GM12878 (cell line): ENCODE results near the gene TTC39C. TPM values are rescaled to one million over a fixed set of nuclear protein-coding genes. Genes with fewer than 3 reads are reported as not detected.

Experiments
- BHLHE40 ChIP-seq, 2 experiments: fragments of 450-650 bp in 1 of 2; IDR thresholded peaks; 2 replicates each; pipeline ENCODE4 v1.6.1; 2011 to 2017; ENCODE audit warnings: low read depth in 2 of 2, borderline replicate concordance in 1 of 2, improper control_type of control experiment in 1 of 2, low read length in 1 of 2, mild to moderate bottlenecking in 1 of 2
- CBX3 ChIP-seq: fragments of 200-600 bp; sonication (generic); IDR thresholded peaks from 2 replicates; pipeline ENCODE4 v1.6.1; 2016; ENCODE audit warnings: low read depth, borderline replicate concordance
- CHD1 ChIP-seq: IDR thresholded peaks from 2 replicates; pipeline ENCODE4 v1.6.1; 2012; ENCODE audit warnings: low read depth, low read length, improper control_type of control experiment
- CHD4 ChIP-seq: fragments of 200-600 bp; sonication (generic); IDR thresholded peaks from 2 replicates; pipeline ENCODE4 v1.6.1; 2016; ENCODE audit warnings: mild to moderate bottlenecking
- EGR1 ChIP-seq, 2 experiments: IDR thresholded peaks; 1 replicate in 1 of 2; 2 replicates in 1 of 2; pipeline ENCODE4 v1.6.1; 2011 to 2012; ENCODE audit warnings: low read depth in 2 of 2, low read length in 2 of 2, borderline replicate concordance in 1 of 2, mild to moderate bottlenecking in 1 of 2, moderate library complexity in 1 of 2
- HDGF ChIP-seq: fragments of 450-650 bp; IDR thresholded peaks from 2 replicates; pipeline ENCODE4 v1.6.1; 2016; ENCODE audit warnings: antibody characterized with exemption
- LARP7 ChIP-seq: fragments of 450-650 bp; IDR thresholded peaks from 2 replicates; pipeline ENCODE4 v1.6.1; 2017; ENCODE audit warnings: mild to moderate bottlenecking
- NFYA ChIP-seq: IDR thresholded peaks from 2 replicates; pipeline ENCODE4 v1.6.1; 2011; ENCODE audit warnings: low read depth, mild to moderate bottlenecking, low read length, improper control_type of control experiment, borderline replicate concordance
- PML ChIP-seq: IDR thresholded peaks from 2 replicates; pipeline ENCODE4 v1.6.1; 2012; ENCODE audit warnings: low read length, inconsistent platforms
- POLR2A ChIP-seq: IDR thresholded peaks from 2 replicates; pipeline ENCODE4 v1.6.1; 2011; ENCODE audit warnings: low read depth, mild to moderate bottlenecking, low read length
- RB1 ChIP-seq: fragments of 450-650 bp; formaldehyde crosslinking; IDR thresholded peaks from 2 replicates; pipeline ENCODE4 v1.6.1; 2017; ENCODE audit warnings: mild to moderate bottlenecking, borderline replicate concordance
- RCOR1 ChIP-seq: conservative IDR thresholded peaks from 2 replicates; pipeline ENCODE4 v1.6.1; 2012; ENCODE audit warnings: low read depth, low read length, improper control_type of control experiment
- polyA plus RNA-seq, 11 experiments: library from polyadenylated mRNA; depleted of rRNA in 4 of 11; unstranded in 6 of 11; stranded (reverse) in 5 of 11; fragments of >200 nt; fragmentation: Nextera tagmentation in 4 of 11; fragmentation: Illumina TruSeq in 1 of 11; extraction: Ambion mirVana in 4 of 11; extraction: Trizol in 1 of 11; gene quantifications; 1 replicate in 1 of 11; 2 replicates in 10 of 11; pipeline versions ENCODE4 v1.2.1 to v1.2.3, GENCODE V29; 2011 to 2016; ENCODE audit warnings: inconsistent platforms in 2 of 11, missing spikeins in 2 of 11, low read depth in 1 of 11
- total RNA-seq, 4 experiments: library from RNA; depleted of rRNA in 3 of 4; stranded (reverse); fragments of >200 nt in 3 of 4; fragmentation: Illumina TruSeq in 1 of 4; extraction: Trizol in 1 of 4; gene quantifications; 2 replicates each; pipeline versions ENCODE4 v1.2.1 to v1.2.3, GENCODE V29; 2013 to 2021
- TF ChIP-seq, protein P1 (sequence below): IDR thresholded peaks from 2 replicates; pipeline ENCODE4 v1.6.1; 2012; ENCODE audit warnings: improper control_type of control experiment, low read depth, low read length; ENCODE audit not compliant: insufficient replicate concordance
- TF ChIP-seq, protein P2 (sequence below): IDR thresholded peaks from 2 replicates; pipeline ENCODE4 v1.6.1; 2012; ENCODE audit warnings: low read depth, low read length, improper control_type of control experiment
- TF ChIP-seq, protein P3 (sequence below): fragments of 450-650 bp; IDR thresholded peaks from 2 replicates; pipeline ENCODE4 v1.6.1; 2017; ENCODE audit warnings: mild to moderate bottlenecking, moderate library complexity
- TF ChIP-seq, protein P4 (sequence below): IDR thresholded peaks from 2 replicates; pipeline ENCODE4 v1.6.1; 2012; ENCODE audit warnings: low read depth, low read length, improper control_type of control experiment

The TTC39C gene
- total and polyA plus RNA-seq, 10 of the 15 experiments (the other 5 are each of a cell fraction or from before 2014, with no cell fraction given) = 21.1 to 91.0 (median 64.8) TPM

DNA sequence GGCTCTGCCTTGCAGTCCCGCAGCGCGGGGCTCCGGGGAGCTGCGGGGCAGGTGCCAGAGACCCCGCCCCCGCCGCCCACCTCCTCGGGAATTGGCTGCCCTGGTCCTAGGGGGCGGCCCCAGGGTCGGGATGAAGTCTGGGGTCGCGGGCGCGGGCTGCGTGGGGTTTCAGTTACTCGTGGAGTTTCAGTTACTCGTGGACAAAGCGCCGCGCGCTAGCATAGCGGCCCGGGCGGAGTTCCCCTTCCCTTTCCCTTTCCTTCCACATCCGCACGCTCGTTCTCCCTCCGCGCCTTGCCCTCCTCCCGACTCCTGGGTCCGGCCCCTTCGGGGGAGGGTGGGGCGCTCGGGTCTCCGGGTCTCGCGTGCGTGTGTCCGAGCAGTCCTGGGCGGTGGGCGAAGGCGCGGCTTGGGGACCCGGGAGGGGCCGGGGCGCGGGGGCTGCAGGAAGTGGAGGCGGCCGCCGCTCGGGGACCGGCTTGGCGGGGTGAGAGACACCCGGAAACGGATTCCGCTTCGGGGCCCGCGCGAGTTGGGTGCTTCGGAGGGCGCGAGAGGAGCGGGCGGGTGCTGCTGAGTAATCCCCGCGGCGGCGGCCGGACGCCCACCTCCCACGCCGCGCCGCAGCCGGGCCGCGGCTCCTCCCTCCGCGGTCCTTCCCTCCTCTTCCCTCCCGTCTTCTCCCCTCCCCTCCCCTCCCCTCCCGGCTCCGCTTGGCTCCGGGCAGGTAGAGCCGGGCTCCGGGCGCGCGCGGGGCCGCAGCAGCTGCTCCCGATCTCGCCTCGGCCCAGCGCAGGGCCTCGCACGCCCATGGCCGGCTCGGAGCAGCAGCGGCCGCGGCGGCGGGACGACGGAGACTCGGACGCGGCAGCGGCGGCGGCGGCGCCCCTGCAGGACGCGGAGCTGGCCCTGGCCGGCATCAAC, at the start of gene TTC39C (continued):
- TF ChIP-seq, protein P1, sequence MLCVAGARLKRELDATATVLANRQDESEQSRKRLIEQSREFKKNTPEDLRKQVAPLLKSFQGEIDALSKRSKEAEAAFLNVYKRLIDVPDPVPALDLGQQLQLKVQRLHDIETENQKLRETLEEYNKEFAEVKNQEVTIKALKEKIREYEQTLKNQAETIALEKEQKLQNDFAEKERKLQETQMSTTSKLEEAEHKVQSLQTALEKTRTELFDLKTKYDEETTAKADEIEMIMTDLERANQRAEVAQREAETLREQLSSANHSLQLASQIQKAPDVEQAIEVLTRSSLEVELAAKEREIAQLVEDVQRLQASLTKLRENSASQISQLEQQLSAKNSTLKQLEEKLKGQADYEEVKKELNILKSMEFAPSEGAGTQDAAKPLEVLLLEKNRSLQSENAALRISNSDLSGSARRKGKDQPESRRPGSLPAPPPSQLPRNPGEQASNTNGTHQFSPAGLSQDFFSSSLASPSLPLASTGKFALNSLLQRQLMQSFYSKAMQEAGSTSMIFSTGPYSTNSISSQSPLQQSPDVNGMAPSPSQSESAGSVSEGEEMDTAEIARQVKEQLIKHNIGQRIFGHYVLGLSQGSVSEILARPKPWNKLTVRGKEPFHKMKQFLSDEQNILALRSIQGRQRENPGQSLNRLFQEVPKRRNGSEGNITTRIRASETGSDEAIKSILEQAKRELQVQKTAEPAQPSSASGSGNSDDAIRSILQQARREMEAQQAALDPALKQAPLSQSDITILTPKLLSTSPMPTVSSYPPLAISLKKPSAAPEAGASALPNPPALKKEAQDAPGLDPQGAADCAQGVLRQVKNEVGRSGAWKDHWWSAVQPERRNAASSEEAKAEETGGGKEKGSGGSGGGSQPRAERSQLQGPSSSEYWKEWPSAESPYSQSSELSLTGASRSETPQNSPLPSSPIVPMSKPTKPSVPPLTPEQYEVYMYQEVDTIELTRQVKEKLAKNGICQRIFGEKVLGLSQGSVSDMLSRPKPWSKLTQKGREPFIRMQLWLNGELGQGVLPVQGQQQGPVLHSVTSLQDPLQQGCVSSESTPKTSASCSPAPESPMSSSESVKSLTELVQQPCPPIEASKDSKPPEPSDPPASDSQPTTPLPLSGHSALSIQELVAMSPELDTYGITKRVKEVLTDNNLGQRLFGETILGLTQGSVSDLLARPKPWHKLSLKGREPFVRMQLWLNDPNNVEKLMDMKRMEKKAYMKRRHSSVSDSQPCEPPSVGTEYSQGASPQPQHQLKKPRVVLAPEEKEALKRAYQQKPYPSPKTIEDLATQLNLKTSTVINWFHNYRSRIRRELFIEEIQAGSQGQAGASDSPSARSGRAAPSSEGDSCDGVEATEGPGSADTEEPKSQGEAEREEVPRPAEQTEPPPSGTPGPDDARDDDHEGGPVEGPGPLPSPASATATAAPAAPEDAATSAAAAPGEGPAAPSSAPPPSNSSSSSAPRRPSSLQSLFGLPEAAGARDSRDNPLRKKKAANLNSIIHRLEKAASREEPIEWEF = no peak
- TF ChIP-seq CHD4 (no peak), PML (no peak), EGR1 (IDR thresholded peaks at IDR 0.05; ENCODE audit: borderline replicate concordance in 1 of 2, low read depth in 2 of 2, low read length in 2 of 2) (peak in 1 of 2 experiments; percentile 85; a peak in 2 of 3 replicates), RCOR1 (no peak), HDGF (no peak), CBX3 (no peak), BHLHE40 (IDR thresholded peaks at IDR 0.05; ENCODE audit: borderline replicate concordance in 1 of 2, low read depth in 2 of 2, low read length in 1 of 2) (peak in 1 of 2 experiments; percentile 60; a peak in 2 of 4 replicates), CHD1 (0 out of 2 replicates have a peak, but pooled peaks have one; percentile 44), POLR2A (peak; percentile 81), LARP7 (peak; percentile 74), RB1 (no peak), NFYA (no peak)
- TF ChIP-seq, protein P2, sequence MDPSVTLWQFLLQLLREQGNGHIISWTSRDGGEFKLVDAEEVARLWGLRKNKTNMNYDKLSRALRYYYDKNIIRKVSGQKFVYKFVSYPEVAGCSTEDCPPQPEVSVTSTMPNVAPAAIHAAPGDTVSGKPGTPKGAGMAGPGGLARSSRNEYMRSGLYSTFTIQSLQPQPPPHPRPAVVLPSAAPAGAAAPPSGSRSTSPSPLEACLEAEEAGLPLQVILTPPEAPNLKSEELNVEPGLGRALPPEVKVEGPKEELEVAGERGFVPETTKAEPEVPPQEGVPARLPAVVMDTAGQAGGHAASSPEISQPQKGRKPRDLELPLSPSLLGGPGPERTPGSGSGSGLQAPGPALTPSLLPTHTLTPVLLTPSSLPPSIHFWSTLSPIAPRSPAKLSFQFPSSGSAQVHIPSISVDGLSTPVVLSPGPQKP = no peak
- TF ChIP-seq, protein P3, sequence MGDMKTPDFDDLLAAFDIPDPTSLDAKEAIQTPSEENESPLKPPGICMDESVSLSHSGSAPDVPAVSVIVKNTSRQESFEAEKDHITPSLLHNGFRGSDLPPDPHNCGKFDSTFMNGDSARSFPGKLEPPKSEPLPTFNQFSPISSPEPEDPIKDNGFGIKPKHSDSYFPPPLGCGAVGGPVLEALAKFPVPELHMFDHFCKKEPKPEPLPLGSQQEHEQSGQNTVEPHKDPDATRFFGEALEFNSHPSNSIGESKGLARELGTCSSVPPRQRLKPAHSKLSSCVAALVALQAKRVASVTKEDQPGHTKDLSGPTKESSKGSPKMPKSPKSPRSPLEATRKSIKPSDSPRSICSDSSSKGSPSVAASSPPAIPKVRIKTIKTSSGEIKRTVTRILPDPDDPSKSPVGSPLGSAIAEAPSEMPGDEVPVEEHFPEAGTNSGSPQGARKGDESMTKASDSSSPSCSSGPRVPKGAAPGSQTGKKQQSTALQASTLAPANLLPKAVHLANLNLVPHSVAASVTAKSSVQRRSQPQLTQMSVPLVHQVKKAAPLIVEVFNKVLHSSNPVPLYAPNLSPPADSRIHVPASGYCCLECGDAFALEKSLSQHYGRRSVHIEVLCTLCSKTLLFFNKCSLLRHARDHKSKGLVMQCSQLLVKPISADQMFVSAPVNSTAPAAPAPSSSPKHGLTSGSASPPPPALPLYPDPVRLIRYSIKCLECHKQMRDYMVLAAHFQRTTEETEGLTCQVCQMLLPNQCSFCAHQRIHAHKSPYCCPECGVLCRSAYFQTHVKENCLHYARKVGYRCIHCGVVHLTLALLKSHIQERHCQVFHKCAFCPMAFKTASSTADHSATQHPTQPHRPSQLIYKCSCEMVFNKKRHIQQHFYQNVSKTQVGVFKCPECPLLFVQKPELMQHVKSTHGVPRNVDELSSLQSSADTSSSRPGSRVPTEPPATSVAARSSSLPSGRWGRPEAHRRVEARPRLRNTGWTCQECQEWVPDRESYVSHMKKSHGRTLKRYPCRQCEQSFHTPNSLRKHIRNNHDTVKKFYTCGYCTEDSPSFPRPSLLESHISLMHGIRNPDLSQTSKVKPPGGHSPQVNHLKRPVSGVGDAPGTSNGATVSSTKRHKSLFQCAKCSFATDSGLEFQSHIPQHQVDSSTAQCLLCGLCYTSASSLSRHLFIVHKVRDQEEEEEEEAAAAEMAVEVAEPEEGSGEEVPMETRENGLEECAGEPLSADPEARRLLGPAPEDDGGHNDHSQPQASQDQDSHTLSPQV = 0 out of 2 replicates have a peak, but pooled peaks have one; percentile 40
- TF ChIP-seq, protein P4, sequence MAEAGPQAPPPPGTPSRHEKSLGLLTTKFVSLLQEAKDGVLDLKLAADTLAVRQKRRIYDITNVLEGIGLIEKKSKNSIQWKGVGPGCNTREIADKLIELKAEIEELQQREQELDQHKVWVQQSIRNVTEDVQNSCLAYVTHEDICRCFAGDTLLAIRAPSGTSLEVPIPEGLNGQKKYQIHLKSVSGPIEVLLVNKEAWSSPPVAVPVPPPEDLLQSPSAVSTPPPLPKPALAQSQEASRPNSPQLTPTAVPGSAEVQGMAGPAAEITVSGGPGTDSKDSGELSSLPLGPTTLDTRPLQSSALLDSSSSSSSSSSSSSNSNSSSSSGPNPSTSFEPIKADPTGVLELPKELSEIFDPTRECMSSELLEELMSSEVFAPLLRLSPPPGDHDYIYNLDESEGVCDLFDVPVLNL = no peak
